Measurements from ENCODE around the gene FAM124B.
"Not testable (repeated sequence)": the region's sequence is repeated elsewhere in the genome, so short reads cannot be mapped to it uniquely, and the experiment has no call there.

The FAM124B gene

GRCh38 chr2:224412141-224413015, 10.5 kb upstream of the FAM124B start:
- peak; percentile 66 for DNase-seq

- peak; percentile 36 for DNase-seq
Observed at GRCh38 chr2:224410946-224411561, 9.1 kb upstream of the FAM124B start.

DNA sequence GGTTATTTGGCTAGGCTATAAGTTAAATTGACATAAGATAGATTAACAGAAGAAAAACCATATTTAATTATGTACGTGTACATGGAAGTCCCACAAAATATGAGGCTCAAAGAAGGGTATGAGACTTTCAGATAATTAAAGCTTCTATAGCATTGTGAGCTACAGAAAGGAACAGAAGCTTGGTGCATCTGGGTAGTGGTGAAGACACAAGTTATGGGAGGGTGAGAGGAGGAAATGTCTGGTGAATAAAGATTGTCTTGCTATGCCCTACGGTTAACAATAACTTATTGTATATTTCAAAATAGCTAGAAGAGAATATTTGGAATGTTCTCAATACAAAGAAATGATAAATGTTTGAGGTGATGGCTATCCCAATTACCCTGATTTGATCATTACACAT, 6.8 kb upstream of the FAM124B start:
- DNase-seq: no peak

DNA sequence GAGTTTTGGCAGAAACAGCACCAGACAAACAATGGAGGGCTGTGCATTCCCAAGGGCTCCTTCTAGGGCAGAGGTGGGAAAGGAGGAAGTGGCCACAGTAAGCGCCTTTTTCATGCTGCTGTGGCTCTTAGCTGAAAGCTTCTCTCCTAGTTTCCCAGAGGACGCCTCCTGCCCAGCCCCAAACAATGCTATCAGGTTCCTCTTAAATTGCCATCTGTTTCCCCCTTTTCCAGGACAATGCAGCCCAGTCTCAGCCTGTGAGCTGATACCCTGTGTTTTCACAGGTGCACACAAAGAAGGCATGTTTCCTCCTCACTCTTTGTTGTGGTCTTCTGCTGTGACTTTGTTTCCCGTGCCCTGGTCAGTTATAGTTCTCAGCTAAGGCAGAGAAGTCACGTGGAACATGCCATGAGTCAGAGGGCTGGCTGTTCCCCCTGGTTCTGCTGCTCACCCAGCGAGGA, 5.4 kb upstream of the FAM124B start:
- DNase-seq: no peak

- DNase-seq: no peak
Observed at GRCh38 chr2:224405841-224406370, 4.0 kb upstream of the FAM124B start.

- no peak for DNase-seq
Observed at GRCh38 chr2:224405412-224405811, 3.5 kb upstream of the FAM124B start.

GRCh38 chr2:224404796-224405195, 2.9 kb upstream of the FAM124B start:
- DNase-seq: no peak

DNA sequence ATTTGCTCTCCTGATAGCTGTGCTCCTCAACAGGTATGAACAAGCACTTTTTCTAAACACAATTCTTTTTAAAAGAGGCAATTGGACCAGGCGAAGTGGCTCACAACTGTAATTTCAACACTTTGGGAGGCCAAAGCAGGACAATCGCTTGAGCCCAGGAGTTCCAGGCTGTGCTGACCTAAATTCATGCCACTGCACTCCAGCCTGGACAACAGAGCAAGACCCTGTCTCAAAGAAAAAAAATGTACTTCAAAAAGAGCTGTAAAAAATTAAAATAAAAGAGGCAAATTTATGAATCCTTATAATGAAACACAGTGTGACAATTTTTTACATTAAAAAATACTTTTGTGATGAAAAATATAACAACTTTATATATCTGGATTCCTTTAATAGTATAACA, 1.8 kb upstream of the FAM124B start:
- no peak for DNase-seq

DNA sequence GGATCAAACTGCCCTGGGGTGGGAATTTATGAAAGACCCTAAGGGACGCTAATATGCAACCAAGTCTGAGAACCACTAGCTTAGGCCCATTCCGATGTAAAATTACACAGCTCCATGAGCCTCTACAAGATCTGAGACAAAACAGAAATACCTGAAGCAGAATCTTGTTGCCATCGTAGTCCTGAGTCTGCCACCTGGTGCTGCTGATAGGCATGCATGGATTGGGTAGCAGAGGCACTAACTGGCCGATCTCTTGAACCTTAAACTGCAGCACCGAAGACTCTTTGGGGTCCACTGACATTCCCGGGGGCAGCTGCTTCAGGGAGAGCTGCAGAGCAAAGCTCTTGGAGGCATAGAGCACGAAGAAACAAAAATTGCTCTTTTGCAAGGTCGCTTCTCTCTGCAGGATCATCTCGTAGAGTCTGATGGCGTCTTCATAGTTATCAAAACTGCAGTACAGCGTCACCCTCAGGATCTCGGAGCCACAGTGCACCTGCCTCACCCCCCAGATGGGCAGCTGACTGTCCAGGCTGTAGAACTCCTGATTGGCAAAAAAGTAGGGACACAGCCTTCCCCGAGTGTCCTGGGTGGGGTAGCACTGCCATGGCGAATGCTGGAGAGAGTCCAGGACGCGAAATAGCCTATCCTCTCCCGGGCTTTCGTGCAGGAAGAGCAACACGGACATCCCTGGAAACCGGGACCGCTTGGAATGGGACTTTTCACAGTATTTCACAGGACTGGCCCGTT, 848 bp downstream of the FAM124B start:
- no peak for DNase-seq

DNA sequence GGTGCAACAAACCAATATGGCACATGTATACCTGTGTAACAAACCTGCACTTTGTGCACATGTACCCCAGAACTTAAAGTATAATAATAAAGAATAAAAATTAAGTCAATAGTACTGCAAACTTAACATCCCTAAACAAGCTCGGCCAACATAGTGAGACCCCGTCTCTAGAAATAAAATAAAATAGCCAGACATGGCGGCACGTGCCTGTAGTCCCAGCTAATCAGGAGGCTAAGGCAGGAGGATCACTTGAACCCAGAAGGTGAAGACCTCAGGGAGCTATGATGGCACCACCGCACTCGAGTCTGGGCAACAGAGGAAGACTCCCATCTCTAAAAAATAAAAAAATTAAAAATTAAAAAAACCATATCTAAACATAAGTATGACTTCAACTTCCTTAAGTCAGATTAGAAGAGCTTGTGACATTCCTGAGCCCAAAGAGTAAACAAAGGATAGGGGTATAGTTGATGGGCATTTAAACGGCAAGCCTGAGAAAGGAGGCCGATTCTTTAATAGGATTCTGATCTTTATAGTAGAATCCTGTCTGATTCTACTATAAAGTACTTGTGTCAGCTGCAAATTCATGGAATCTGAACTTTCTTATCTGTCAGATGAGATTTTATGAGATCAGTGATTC, 1.6 kb downstream of the FAM124B start:
- DNase-seq: no peak

DNA sequence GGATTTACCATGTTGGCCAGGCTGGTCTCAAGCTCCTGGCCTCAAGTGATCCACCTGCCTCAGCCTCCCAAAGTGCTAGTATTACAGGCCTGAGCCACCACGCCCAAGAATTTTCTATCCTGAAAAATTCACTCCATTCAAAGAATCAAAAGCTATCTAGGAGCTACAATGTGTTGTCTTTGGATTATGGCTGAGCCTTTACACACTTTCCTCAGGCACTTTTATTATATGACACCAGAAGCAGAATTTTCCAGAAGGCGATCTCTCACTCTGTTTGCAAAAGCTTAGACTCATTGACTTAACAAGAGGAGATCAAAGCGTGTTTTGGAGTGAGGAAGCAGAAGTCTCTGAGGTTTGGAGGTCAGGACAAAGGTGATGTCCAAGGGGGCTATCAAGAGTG, 3.6 kb downstream of the FAM124B start:
- no peak for DNase-seq

DNA sequence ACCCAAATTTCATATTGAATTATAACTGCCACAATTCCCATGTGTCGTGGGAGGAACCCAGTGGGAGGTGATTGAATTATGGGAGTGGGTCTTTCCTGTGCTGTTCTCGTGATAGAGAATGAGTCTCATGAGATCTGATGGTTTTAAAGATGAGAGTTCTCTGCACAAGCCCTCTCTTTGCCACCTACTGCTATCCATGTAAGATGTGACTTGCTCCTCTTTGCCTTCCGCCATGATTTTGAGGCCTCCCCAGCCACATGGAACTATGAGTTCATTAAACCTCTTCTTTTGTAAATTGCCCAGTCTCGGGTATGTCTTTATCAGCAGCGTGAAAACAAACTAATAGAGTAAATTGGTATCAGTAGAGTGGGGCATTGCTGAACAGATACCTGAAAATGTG, 4.8 kb downstream of the FAM124B start:
- not testable (repeated sequence) for DNase-seq

- peak; percentile 43 for DNase-seq
Observed at GRCh38 chr2:224395620-224396390, 6.1 kb downstream of the FAM124B start.

GRCh38 chr2:224393157-224393872, 8.6 kb downstream of the FAM124B start:
- DNase-seq: no peak

DNA sequence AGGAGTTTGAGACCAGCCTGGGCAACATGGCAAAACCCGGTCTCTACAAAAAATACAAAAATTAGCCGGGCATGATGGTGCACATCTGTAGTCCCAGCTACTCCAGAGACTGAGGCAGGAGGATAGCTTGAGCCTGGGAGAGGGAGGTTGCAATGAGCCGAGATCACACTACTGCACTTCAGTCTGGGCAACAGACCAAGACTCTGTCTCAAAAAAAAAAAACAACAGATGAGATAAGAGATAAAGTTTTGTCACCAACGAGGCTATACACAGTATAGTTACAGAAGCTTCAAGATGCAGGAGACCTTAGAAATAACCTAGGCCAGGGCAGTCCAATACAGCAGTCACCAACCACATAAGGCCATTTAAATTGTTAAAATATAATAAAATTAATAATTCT, 9.4 kb downstream of the FAM124B start:
- DNase-seq: no peak

GRCh38 chr2:224389317-224389716, 12.6 kb downstream of the FAM124B start:
- DNase-seq: no peak

DNA sequence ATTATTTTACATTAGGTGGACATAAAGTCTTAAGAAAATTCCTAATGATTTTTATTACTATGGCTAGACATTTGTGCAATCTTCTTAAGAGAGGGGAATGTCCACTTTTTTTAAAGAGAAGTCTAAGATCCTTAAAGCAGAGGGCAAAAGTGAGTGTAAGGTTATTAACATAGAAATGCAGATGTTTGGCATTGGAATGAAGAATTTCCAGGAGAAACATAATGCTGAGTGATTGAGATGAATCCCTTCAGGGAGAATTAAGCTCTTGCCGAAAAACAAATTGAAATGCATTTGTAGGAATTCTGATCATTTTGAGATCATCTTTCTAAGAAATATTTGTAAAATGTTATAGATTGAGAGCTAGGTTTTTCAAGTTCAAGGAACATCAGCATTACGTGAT, 15.0 kb downstream of the FAM124B start:
- no peak for DNase-seq

DNA sequence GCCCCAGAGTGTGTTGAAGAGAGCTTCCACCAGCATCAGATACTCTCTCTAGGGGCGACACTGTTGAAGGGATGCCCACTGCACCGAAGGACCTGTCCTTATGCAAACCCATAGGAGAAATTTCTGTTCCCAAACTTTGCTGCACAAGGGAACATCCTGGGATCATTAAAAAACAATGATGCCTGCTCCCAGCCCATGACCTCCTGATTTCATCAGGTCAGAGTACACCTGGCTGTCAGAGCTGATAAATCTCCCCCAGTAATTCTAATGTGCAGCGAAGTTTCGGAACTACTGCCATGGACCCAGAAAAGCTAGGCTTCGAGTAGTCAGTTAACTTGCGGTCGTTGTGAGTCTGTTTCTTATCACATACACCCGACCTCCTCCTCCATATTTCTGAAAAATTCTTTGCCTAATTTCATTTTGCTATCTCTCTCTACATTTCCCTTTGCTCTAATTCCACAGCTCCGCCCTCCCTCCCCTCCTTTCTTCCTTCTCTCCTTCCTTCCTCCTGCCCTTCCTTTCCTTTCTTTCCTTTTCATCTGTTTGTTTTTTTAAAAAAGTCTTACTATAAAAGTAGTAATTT, 18.8 kb downstream of the FAM124B start:
- no peak for DNase-seq

DNA sequence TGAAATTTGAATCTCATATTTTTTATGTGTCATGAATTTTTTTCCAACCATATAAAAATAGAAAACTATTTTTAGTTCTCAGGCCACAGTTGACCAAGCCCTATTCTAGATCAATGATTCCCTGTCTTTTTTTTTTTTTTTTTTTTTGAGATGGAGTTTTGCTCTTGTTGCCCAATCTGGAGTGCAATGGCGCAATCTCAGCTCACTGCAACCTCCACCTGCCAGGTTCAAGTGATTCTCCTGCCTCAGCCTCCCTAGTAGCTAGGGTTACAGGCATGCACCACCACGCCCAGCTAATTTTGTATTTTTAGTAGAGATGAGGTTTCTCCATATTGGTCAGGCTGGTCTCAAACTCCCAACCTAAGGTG, 19.6 kb downstream of the FAM124B start:
- DNase-seq: not testable (repeated sequence)

- peak; percentile 6 for DNase-seq
Observed at GRCh38 chr2:224381521-224382279, 20.2 kb downstream of the FAM124B start.

Data from EL (cell line).